Cardiac fibroblast (primary cell): Measurements from ENCODE around the gene CLC.
"Not testable (repeated sequence)": the region's sequence is repeated elsewhere in the genome, so short reads cannot be mapped to it uniquely, and the experiment has no call there.

Source experiments
- DNase-seq, 2 donors: peaks; one replicate each; pipeline versions ENCODE4 v3.0.0 to v3.0.0-alpha.2; 2010; ENCODE audit warnings: low read depth in 2 of 2
- H3K4me3 ChIP-seq, 2 donors: replicated peaks in 1 of 2; 1 replicate in 1 of 2; 2 replicates in 1 of 2; pipeline ENCODE4 v1.5.1; 2011; ENCODE audit warnings: low read depth in 2 of 2, low read length in 2 of 2, mild to moderate bottlenecking in 2 of 2, moderate library complexity in 1 of 2
- CTCF ChIP-seq: IDR thresholded peaks from one replicate; pipeline ENCODE4 v1.5.1; 2011; ENCODE audit warnings: low read depth, mild to moderate bottlenecking, low read length, inconsistent platforms

Gene CLC

GRCh38 chr19:39731685-39732084 lies 6.1 kb downstream of the CLC start:
- TF ChIP-seq CTCF: no peak
- no peak for DNase-seq
- H3K4me3 ChIP-seq: no peak overlapping the region

DNA sequence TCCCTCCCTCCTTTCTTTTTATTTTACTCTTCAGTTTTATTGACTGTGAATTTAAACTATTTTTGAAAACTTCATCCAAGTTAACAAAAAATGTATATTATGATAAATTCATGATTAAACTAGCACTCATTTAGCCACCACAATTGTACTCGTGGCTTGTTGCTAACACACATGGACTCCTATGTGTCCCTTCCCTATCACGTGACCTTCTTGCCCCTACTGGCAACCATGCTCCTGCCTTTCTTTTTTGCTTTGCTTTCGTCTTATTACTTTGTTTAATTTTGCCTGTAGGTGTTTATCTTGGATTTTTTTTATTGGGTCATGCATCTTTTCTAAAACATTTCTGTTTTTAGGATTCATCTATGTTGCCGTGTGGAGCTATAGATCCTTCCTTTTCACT lies 8.2 kb downstream of the CLC start:
- no peak overlapping the region for H3K4me3 ChIP-seq
- no peak for TF ChIP-seq CTCF
- DNase-seq: no peak

GRCh38 chr19:39728040-39728439 lies 9.8 kb downstream of the CLC start:
- no peak overlapping the region for H3K4me3 ChIP-seq
- no peak for DNase-seq
- no peak for TF ChIP-seq CTCF

DNA sequence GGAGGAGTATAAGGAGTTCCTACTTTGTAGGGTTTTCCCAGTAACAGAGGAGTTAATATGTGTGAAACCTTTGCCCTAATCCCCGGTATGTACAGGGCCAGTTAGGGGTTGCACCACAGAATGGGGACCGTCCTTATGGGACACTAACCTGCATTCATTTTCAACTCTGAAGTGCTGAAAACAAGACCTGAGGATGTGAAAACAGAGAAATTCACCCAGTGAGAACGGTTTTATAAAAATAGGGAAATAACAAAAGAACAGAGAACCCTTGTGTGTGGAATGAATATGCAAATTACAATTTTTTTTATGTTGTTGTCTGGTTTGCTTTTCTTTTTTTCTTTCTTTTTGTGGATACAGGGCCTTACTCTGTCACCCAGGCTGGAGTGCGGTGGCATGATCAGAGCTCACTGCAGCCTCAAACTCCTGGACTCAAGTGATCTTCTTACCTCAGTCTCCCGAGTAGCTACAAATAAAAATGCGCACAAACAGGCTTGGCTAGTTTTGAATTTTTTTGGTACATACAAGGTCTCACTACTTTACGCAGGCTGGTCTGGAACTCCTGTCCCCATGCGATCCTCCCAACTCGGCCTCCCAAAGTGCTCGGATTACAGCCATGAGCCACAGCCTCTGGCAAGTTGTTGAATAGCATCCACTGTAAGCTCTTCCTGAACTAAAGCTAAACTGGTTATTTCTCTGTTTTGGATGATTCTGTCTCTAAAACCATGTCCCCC lies 10.6 kb downstream of the CLC start:
- no peak overlapping the region for H3K4me3 ChIP-seq
- DNase-seq: no peak
- no peak for TF ChIP-seq CTCF

GRCh38 chr19:39725995-39726394 lies 11.8 kb downstream of the CLC start:
- H3K4me3 ChIP-seq: no peak overlapping the region
- TF ChIP-seq CTCF: no peak
- DNase-seq: no peak

DNA sequence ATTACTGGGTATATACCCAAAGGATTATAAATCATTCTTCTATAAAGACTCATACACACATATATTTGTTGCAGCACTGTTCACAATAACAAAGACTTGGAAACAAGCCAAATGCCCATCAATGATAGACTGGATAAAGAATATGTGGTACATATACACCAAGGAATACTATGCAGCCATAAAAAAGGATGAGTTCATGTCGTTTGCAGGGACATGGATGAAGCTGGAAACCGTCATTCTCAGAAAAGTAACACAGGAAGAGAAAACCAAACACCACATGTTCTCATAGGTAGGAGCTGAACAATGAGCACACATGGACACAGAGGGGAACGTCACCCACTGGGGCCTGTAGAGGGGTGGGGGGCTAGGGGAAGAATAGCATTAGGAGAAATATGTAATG lies 17.7 kb downstream of the CLC start:
- H3K4me3 ChIP-seq, DNase-seq: not testable (repeated sequence)

GRCh38 chr19:39710333-39710890 lies 27.4 kb downstream of the CLC start:
- no peak overlapping the region for H3K4me3 ChIP-seq
- DNase-seq: no peak
- TF ChIP-seq CTCF: no peak
